Muscle of leg (tissue), 16 donors: ENCODE data around the gene OR2G2. TPM values are rescaled to one million over a fixed set of nuclear protein-coding genes. Genes with fewer than 3 reads are reported as not detected.

Source experiments
- DNase-seq: peaks from one replicate; pipeline ENCODE4 v3.0.0; 2013
- H3K27ac ChIP-seq: one replicate; pipeline ENCODE4 v1.5.1; 2013; ENCODE audit warnings: mild to moderate bottlenecking, low read length, control low read depth
- H3K27me3 ChIP-seq: one replicate; pipeline ENCODE4 v1.6.1; 2013; ENCODE audit warnings: low read length; ENCODE audit not compliant: control insufficient read depth, insufficient read depth
- H3K36me3 ChIP-seq: one replicate; pipeline ENCODE4 v1.6.1; 2013; ENCODE audit warnings: low read length; ENCODE audit not compliant: control insufficient read depth, insufficient read depth
- H3K4me1 ChIP-seq: one replicate; pipeline ENCODE4 v1.6.1; 2013; ENCODE audit warnings: low read length; ENCODE audit not compliant: control insufficient read depth, insufficient read depth
- H3K4me3 ChIP-seq: one replicate; pipeline ENCODE4 v1.5.1; 2013; ENCODE audit warnings: low read length, control low read depth
- H3K9me3 ChIP-seq: replicated peaks from 2 replicates; pipeline ENCODE4 v1.6.1; 2013; ENCODE audit warnings: low read depth, low read length; ENCODE audit not compliant: control insufficient read depth
- WGBS: methylation state at CpG from one replicate; pipeline ENCODE4 v1.1.5; 2013; ENCODE audit warnings: missing lambda C conversion rate; ENCODE audit not compliant: insufficient coverage; 5-methylcytosine and 5-hydroxymethylcytosine counted together
- long read RNA-seq, 11 donors: transcript quantifications; one replicate each; lab custom pipeline, GENCODE V29; 2026
- polyA plus RNA-seq, 8 donors: library from polyadenylated mRNA; unstranded; fragments of 120-200 nt; gene quantifications; one replicate each; pipeline versions ENCODE4 v1.2.1 to v1.2.3, GENCODE V29; 2013; ENCODE audit warnings: inconsistent platforms in 1 of 8, low replicate concordance in 1 of 8; ENCODE audit not compliant: insufficient read length in 8 of 8, insufficient read depth in 1 of 8
- total RNA-seq: library from RNA; stranded (reverse); fragments of 120-200 nt; gene quantifications from one replicate; pipeline ENCODE4 v1.2.4, GENCODE V29; 2013

Gene OR2G2
- total RNA-seq (not detected), polyA plus RNA-seq (not detected)
- long read RNA-seq, donor 1, result 0 reads
- long read RNA-seq, donor 2, result 0 reads
- long read RNA-seq, donor 3, result 0 reads
- long read RNA-seq, donor 4, result 0 reads
- long read RNA-seq, donor 5, result 0 reads
- long read RNA-seq, donor 6, result 0 reads
- long read RNA-seq, donor 7, result 0 reads
- long read RNA-seq, donor 8, result 0 reads
- long read RNA-seq, donor 9, result 0 reads
- long read RNA-seq, donor 10, result 0 reads
- long read RNA-seq, donor 11, result 0 reads

- no peak within 1 kb of the TSS for H3K27ac ChIP-seq
- no peak for DNase-seq
- H3K36me3 ChIP-seq, result no peaks in the 10 kb centered on the region
- H3K4me1 ChIP-seq, result no peaks in the 10 kb centered on the region
- no CpG with 5 or more reads among the region's 2 CpGs for WGBS
- H3K9me3 ChIP-seq, result peaks cover 6% of the 10 kb centered on the region
- no peak within 1 kb of the TSS for H3K4me3 ChIP-seq
- no peaks in the 10 kb centered on the region for H3K27me3 ChIP-seq
These were observed at the start of gene OR2G2 for GRCh38 chr1:247588060-247588459. Gene OR2G2 (plus strand): TSS chr1:247588360. CDS start chr1:247588360, 0 bp downstream.

- Histone ChIP-seq H3K36me3 (no peaks in the 10 kb centered on the region), H3K27ac (no peak overlapping the region), H3K4me1 (no peaks in the 10 kb centered on the region), H3K9me3 (no peaks in the 10 kb centered on the region), H3K4me3 (no peak overlapping the region), H3K27me3 (no peaks in the 10 kb centered on the region)
- DNase-seq, result no peak
- 100% methylated on average over 2 of the region's 5 CpGs for WGBS
These were observed 49.6 kb upstream of the OR2G2 start for GRCh38 chr1:247538561-247538960.

- Histone ChIP-seq H3K36me3 (no peaks in the 10 kb centered on the region), H3K9me3 (no peaks in the 10 kb centered on the region), H3K27ac (no peak overlapping the region), H3K27me3 (no peaks in the 10 kb centered on the region), H3K4me3 (no peak overlapping the region), H3K4me1 (no peaks in the 10 kb centered on the region)
- 76% methylated on average over 4 of the region's 6 CpGs for WGBS
- DNase-seq, result no peak
These were observed 48.9 kb upstream of the OR2G2 start for GRCh38 chr1:247539215-247539614.

GRCh38 chr1:247540581-247540980 lies 47.6 kb upstream of the OR2G2 start:
- Histone ChIP-seq H3K4me1 (no peaks in the 10 kb centered on the region), H3K4me3 (no peak overlapping the region), H3K27me3 (no peaks in the 10 kb centered on the region), H3K36me3 (no peaks in the 10 kb centered on the region), H3K9me3 (no peaks in the 10 kb centered on the region), H3K27ac (no peak overlapping the region)
- DNase-seq, result no peak
- 31% methylated on average over 2 of the region's 7 CpGs for WGBS

GRCh38 chr1:247542811-247543210 lies 45.3 kb upstream of the OR2G2 start:
- DNase-seq, result no peak
- WGBS, result no CpG with 5 or more reads among the region's 3 CpGs

GRCh38 chr1:247548092-247548491 lies 40.1 kb upstream of the OR2G2 start:
- H3K9me3 ChIP-seq, result no peaks in the 10 kb centered on the region
- H3K36me3 ChIP-seq, result no peaks in the 10 kb centered on the region
- H3K27ac ChIP-seq, result no peak overlapping the region
- no peak for DNase-seq
- H3K4me3 ChIP-seq, result no peak overlapping the region
- 56% methylated on average over 5 of the region's 5 CpGs for WGBS
- H3K27me3 ChIP-seq, result no peaks in the 10 kb centered on the region
- no peaks in the 10 kb centered on the region for H3K4me1 ChIP-seq

More at GRCh38 chr1:247542811-247543210, 45.3 kb upstream of the OR2G2 start:
- H3K9me3 ChIP-seq, result no peaks in the 10 kb centered on the region
- H3K4me3 ChIP-seq, result no peak overlapping the region
- H3K27ac ChIP-seq, result no peak overlapping the region
- H3K27me3 ChIP-seq, result no peaks in the 10 kb centered on the region
- no peaks in the 10 kb centered on the region for H3K4me1 ChIP-seq
- no peaks in the 10 kb centered on the region for H3K36me3 ChIP-seq

GRCh38 chr1:247548769-247549182 lies 39.4 kb upstream of the OR2G2 start, which contains the start of gene GCSAML:
Gene GCSAML (plus strand): TSS chr1:247549134. CDS start chr1:247549192, 58 bp downstream.
- Histone ChIP-seq H3K36me3 (no peaks in the 10 kb centered on the region), H3K4me1 (no peaks in the 10 kb centered on the region), H3K27ac (no peak within 1 kb of the TSS), H3K4me3 (no peak within 1 kb of the TSS), H3K9me3 (no peaks in the 10 kb centered on the region), H3K27me3 (no peaks in the 10 kb centered on the region)
- no peak for DNase-seq
- 81% methylated on average over 7 of the region's 13 CpGs for WGBS

GRCh38 chr1:247551721-247552120 lies 36.4 kb upstream of the OR2G2 start:
- Histone ChIP-seq H3K36me3 (no peaks in the 10 kb centered on the region), H3K27me3 (no peaks in the 10 kb centered on the region), H3K9me3 (no peaks in the 10 kb centered on the region), H3K27ac (no peak overlapping the region), H3K4me3 (no peak overlapping the region), H3K4me1 (no peaks in the 10 kb centered on the region)
- DNase-seq, result no peak
- WGBS, result no CpG with 5 or more reads among the region's 1 CpG

GRCh38 chr1:247552231-247552630 lies 35.9 kb upstream of the OR2G2 start:
- H3K36me3 ChIP-seq, result no peaks in the 10 kb centered on the region
- H3K9me3 ChIP-seq, result no peaks in the 10 kb centered on the region
- H3K4me3 ChIP-seq, result no peak overlapping the region
- no peaks in the 10 kb centered on the region for H3K27me3 ChIP-seq
- H3K4me1 ChIP-seq, result no peaks in the 10 kb centered on the region
- no peak for DNase-seq
- no peak overlapping the region for H3K27ac ChIP-seq
- WGBS, result 0% methylated on average over 1 of the region's 2 CpGs

- no peaks in the 10 kb centered on the region for H3K36me3 ChIP-seq
- no peak overlapping the region for H3K4me3 ChIP-seq
- DNase-seq, result no peak
- H3K9me3 ChIP-seq, result no peaks in the 10 kb centered on the region
- no peaks in the 10 kb centered on the region for H3K4me1 ChIP-seq
- H3K27ac ChIP-seq, result no peak overlapping the region
- H3K27me3 ChIP-seq, result no peaks in the 10 kb centered on the region
- no CpG with 5 or more reads among the region's 2 CpGs for WGBS
These were observed 30.1 kb upstream of the OR2G2 start for GRCh38 chr1:247557926-247558674.
